GM12878 (cell line): ENCODE measurements around the gene NLGN4X.

Source experiments
- CBX3 ChIP-seq: fragments of 200-600 bp; sonication (generic); IDR thresholded peaks from 2 replicates; pipeline ENCODE4 v1.6.1; 2016; ENCODE audit warnings: low read depth, borderline replicate concordance
- EZH2 ChIP-seq: IDR thresholded peaks from 2 replicates; pipeline ENCODE4 v1.6.1; 2012; ENCODE audit warnings: low read depth, mild to moderate bottlenecking, control low read depth, inconsistent platforms, low read length, borderline replicate concordance; ENCODE audit not compliant: control insufficient read depth
- FOS ChIP-seq: IDR thresholded peaks from 3 replicates; pipeline ENCODE4 v1.6.1; 2011; ENCODE audit warnings: borderline replicate concordance; ENCODE audit not compliant: insufficient read length; ENCODE audit errors: extremely low read depth
- POLR2A ChIP-seq: IDR thresholded peaks from 2 replicates; pipeline ENCODE4 v1.6.1; 2011; ENCODE audit warnings: low read depth, mild to moderate bottlenecking, low read length
- SIN3A ChIP-seq: IDR thresholded peaks from 2 replicates; pipeline ENCODE4 v1.6.1; 2012; ENCODE audit warnings: low read depth, low read length, improper control_type of control experiment
- USF1 ChIP-seq: IDR thresholded peaks from 2 replicates; pipeline ENCODE4 v1.6.1; 2011; ENCODE audit warnings: borderline replicate concordance, low read depth, mild to moderate bottlenecking, moderate library complexity, mixed read lengths, low read length; ENCODE audit not compliant: insufficient read depth; ENCODE audit errors: extremely low read length
- TF ChIP-seq, protein P1 (sequence below), 3 experiments: IDR thresholded peaks in 2 of 3; conservative IDR thresholded peaks in 1 of 3; 2 replicates each; pipeline ENCODE4 v1.5.1; 2011; ENCODE audit warnings: low read depth in 3 of 3, low read length in 3 of 3, mild to moderate bottlenecking in 3 of 3, control low read depth in 2 of 3, moderate library complexity in 2 of 3, inconsistent platforms in 1 of 3, mixed read lengths in 1 of 3; ENCODE audit not compliant: control insufficient read depth in 2 of 3, insufficient read depth in 1 of 3; ENCODE audit errors: extremely low read depth in 1 of 3

DNA sequence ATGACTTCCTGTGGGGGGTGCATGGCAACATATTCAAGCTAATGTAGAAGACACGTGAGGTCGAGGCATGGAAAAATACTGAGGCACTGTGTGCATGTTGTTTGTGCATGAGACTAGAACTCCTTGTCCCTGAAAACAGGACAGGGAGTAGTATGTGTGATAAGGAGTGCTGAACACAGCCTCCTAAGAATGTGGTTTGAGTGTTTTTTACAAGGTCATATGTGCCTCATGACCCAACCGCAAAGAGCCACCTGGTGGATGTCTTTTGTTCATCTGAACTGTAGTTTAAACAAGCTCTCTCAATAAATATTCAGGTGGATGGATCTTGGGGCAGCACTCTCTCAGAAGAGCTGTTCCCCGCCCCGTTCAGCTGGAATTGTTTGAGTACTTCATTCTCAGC lies 226.6 kb downstream of the NLGN4X start:
- TF ChIP-seq SIN3A (no peak), USF1 (no peak), FOS (no peak), POLR2A (no peak), CBX3 (no peak), EZH2 (no peak)
- TF ChIP-seq, protein P1, sequence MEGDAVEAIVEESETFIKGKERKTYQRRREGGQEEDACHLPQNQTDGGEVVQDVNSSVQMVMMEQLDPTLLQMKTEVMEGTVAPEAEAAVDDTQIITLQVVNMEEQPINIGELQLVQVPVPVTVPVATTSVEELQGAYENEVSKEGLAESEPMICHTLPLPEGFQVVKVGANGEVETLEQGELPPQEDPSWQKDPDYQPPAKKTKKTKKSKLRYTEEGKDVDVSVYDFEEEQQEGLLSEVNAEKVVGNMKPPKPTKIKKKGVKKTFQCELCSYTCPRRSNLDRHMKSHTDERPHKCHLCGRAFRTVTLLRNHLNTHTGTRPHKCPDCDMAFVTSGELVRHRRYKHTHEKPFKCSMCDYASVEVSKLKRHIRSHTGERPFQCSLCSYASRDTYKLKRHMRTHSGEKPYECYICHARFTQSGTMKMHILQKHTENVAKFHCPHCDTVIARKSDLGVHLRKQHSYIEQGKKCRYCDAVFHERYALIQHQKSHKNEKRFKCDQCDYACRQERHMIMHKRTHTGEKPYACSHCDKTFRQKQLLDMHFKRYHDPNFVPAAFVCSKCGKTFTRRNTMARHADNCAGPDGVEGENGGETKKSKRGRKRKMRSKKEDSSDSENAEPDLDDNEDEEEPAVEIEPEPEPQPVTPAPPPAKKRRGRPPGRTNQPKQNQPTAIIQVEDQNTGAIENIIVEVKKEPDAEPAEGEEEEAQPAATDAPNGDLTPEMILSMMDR (IDR thresholded peaks at IDR 0.05 in 2 of 3, conservative IDR thresholded peaks at IDR 0.05 in 1 of 3; ENCODE audit: control insufficient read depth in 2 of 3, extremely low read depth in 1 of 3, insufficient read depth in 1 of 3, low read depth in 3 of 3, low read length in 3 of 3): no peak
